GM12891 (cell line): Measurements from ENCODE around the gene SCP2.

Experiments
- PAX5 ChIP-seq: IDR thresholded peaks from 2 replicates; pipeline ENCODE4 v1.6.1; 2011; ENCODE audit warnings: low read length, moderate library complexity, mild to moderate bottlenecking; ENCODE audit not compliant: insufficient read depth, severe bottlenecking
- POLR2A ChIP-seq: IDR thresholded peaks from 2 replicates; pipeline ENCODE4 v1.6.1; 2011; ENCODE audit warnings: low read depth, low read length, control low read depth

GRCh38 chr1:52996653-52997052, 69.6 kb downstream of the SCP2 start:
- TF ChIP-seq POLR2A (no peak), PAX5 (no peak)
